ENCODE measurements around the gene FIS1.
"Not testable (repeated sequence)": the region's sequence is repeated elsewhere in the genome, so short reads cannot be mapped to it uniquely, and the experiment has no call there.

FIS1 gene

DNA sequence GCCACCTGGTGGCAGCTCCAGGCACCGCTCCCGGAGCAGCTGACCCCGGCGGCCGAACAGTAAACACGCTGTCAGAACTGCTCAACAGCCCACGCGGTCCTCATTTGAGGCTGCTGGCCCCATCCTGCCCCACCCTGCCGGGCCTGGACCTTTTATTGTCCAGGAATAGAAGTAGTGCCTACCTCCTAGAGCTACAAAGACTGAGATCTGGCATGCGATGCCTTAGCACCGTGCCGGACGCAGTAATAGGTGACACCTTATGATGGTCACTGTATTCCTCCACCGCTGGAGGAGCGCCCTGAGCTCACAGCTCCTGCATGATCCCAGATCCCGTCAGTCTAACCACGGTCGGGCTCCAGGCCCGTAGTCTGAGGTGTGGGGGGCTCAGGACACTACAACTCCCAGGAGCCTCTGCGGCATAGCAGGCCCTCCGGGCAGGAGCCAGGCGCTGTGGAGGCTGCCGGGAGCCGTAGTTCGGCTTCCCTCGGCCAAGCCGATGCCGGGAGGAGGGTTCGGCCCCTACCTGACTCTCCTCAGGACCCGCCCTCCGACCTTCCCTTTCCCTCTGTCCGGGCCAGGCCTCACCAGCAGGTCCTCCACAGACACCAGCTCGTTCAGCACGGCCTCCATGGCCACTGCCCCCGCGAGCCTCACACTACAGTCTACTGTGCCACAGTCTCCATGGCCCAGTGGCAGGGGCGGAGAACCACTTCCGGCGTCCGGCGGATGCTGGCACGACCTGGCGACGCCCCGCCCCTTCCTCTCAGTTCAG is at the start of gene FIS1:
TSS of gene FIS1 (minus strand) at position 707 of the 772 bp plus-strand sequence. CDS start at position 630, 77 bp downstream.
- peak; percentile 98 for DNase-seq (ENCODE audit: low spot score)

GRCh38 chr7:101294039-101294831 is 49.4 kb upstream of the FIS1 start:
- no peak for DNase-seq (ENCODE audit: low spot score)

DNA sequence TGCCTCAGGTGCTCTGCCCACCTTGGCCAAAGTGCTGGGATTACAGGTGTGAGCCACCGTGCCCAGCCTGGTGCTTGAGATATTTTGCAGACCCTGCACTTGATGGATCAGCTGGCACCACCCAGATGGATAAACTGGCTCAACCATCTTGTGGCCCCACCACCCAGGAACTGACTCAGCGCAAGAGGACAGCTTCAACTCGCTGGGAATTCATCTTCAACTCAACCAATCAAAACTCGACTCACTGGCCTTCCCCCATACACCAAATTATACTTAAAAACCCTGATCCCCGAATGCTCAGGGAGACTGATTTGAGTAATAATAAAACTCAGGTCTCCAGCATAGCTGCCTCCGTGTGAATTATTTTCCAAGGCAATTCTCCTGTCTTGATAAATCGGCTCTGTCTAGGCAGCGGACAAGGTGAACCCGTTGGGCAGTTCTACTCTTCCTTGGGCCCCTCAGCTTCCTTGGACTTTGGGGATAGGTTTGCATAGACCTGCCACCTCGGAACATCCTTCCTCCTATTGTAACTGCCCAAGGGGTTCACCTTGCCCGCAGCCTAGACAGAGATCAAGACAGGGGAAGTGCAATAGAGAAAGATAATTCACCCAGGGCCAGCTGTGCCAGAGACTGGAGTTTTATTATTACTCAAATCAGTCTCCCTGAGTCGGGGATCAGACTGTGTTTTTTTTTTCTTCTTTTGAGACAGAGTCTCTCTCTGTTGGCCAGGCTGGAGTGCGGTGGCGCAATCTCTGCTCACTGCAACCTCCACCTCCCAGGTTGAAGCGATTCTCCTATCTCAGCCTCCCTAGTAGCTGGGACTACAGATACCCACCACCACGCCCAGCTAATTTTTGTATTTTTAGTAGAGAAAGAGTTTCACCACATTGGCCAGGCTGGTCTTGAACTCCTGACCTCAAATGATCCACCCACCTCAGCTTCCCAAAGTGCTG is 48.5 kb upstream of the FIS1 start:
- DNase-seq (ENCODE audit: low spot score) = not testable (repeated sequence)

GRCh38 chr7:101292566-101292965 is 47.7 kb upstream of the FIS1 start:
- not testable (repeated sequence) for DNase-seq (ENCODE audit: low spot score)

GRCh38 chr7:101290186-101291037 is 45.5 kb upstream of the FIS1 start:
- peak; percentile 57 for DNase-seq (ENCODE audit: low spot score)

DNA sequence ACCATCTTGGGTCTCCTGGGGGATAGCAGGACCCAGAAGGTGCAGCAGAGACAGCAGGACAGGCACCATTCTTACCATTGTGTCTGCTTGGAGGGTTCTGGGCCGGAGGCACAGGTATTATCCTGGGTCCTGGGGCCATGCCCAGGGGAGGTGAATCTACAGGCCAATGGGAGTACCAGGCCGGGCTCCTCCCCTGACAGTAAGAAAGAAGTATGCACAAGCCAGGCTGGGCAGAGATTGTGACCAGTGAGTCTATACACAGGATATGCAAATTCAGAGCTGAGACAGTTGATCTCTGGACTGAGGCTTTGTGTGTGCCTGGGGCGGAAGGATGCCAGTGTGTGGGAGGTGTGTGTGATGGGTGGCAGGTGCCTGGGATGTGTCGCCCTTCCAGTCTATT is 44.8 kb upstream of the FIS1 start:
- peak; percentile 38 for DNase-seq (ENCODE audit: low spot score)

DNA sequence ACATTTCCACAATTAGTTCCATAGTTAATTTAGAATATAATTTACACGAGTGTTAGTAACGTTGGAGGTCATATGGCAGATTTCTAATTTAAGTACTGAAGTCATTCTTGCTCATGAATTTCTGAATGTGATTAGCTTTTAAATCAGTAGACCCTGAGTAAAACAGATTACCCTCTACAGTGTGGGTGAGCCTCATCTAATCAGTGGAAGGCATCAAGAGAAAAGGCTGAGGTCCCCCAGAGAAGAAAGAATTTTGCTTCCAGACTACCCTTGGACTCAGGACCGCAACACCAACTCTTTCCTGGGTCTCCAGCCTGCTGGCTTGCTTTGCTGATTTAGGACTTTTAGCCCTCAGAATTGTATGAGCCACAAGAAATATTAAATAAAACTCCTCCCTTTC is 43.6 kb upstream of the FIS1 start:
- no peak for DNase-seq (ENCODE audit: low spot score)

DNA sequence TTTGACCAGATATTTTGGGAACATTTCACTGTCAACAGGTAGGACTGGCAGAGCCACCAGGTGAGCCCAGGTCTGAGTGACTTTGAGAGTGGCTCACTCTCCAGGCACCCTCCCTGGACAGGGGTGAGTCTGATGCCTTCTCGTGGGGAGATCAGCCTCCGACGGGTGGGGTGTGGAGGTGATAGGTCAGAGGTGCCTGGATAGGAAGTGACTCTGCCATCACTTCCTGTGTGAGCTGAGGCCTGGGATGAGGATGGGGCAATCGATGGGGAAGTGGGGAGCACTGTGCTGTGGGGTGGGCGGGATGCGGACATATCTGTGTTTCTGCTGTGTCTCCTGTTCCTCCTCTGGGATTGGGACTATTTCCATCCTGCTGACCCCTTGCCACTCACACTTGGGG is 42.2 kb upstream of the FIS1 start:
- no peak for DNase-seq (ENCODE audit: low spot score)

- DNase-seq (ENCODE audit: low spot score) = not testable (repeated sequence)
Measured at GRCh38 chr7:101285880-101286279, 41.0 kb upstream of the FIS1 start.

- no peak for DNase-seq (ENCODE audit: low spot score)
Measured at GRCh38 chr7:101285171-101285570, 40.3 kb upstream of the FIS1 start.

- not testable (repeated sequence) for DNase-seq (ENCODE audit: low spot score)
Measured at GRCh38 chr7:101280912-101281311, 36.0 kb upstream of the FIS1 start.

- no peak for DNase-seq (ENCODE audit: low spot score)
Measured at GRCh38 chr7:101278461-101279292, 33.8 kb upstream of the FIS1 start.

DNA sequence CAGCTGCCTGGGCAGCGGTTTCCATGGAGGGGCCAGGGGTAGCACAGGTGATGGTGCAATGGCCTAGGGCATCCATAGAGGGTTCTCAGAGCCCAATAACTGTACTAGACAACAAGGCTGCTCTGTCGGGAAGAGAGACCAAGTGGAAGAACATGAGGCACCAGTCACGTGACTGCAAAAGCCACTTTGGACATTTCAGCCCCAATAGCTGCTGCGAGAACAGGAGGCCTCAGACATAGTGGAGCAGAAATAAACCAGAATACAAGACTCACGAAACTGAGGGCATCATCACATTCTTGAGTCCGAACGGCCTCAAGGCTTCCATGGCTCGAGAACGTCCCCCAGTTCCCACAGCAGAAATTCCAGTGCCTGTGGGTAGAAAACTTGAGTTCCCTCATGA is 32.3 kb upstream of the FIS1 start:
- no peak for DNase-seq (ENCODE audit: low spot score)

- no peak for DNase-seq (ENCODE audit: low spot score)
Measured at GRCh38 chr7:101273206-101273605, 28.3 kb upstream of the FIS1 start.

- DNase-seq (ENCODE audit: low spot score) = no peak
Measured at GRCh38 chr7:101271021-101271420, 26.1 kb upstream of the FIS1 start.

DNA sequence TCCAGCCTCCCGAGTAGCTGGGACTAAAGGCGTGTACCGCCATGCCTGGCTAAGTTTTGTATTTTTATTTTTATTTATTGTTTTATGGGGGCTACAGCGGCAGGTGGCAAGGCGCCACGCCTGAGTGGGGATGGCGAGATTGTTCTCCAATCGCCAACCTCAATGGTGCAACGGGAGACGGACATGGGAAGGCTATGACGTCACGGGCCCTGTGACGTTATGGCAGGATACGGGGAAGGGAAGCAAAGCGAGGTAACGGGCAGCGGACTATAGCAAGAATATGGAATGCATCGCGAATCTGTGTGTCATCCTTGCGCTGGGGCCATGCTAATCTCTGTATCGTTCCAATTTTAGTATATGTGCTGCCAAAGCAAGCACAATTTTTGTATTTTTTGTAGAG is 24.8 kb upstream of the FIS1 start:
- no peak for DNase-seq (ENCODE audit: low spot score)

- DNase-seq (ENCODE audit: low spot score) = no peak
Measured at GRCh38 chr7:101265622-101266516, 21.0 kb upstream of the FIS1 start.

- peak; percentile 49 for DNase-seq (ENCODE audit: low spot score)
Measured at GRCh38 chr7:101264102-101264706, 19.3 kb upstream of the FIS1 start.

DNA sequence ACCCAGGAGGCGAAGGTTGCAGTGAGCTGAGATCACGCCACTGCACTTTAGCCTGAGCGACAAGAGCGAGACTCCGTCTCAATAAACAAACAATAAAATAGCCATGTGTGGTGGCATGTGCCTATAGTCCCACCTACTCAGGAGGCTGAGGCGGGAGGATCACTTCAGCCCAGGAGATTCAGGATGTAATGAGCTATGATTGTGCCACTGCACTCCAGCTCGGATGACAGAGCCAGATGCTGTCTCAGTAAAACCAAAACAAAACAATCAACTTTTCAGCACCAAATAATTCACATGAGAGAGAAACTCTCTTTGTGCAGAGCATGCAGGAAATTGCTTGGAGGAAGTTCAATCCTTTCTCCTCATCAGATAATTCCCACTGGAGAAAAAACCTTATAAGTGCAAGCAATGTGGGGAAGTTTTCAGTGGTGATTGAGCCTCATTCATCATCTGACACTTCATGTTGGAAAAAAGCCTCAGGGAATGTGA is 13.4 kb upstream of the FIS1 start:
- DNase-seq (ENCODE audit: low spot score) = no peak
